Measurements from ENCODE around the gene PUSL1. TPM values are rescaled to one million over a fixed set of nuclear protein-coding genes. Genes with fewer than 3 reads are reported as not detected.

Gene PUSL1
- total RNA-seq, 1 donor from 2014 or later: 46.5 TPM

DNA sequence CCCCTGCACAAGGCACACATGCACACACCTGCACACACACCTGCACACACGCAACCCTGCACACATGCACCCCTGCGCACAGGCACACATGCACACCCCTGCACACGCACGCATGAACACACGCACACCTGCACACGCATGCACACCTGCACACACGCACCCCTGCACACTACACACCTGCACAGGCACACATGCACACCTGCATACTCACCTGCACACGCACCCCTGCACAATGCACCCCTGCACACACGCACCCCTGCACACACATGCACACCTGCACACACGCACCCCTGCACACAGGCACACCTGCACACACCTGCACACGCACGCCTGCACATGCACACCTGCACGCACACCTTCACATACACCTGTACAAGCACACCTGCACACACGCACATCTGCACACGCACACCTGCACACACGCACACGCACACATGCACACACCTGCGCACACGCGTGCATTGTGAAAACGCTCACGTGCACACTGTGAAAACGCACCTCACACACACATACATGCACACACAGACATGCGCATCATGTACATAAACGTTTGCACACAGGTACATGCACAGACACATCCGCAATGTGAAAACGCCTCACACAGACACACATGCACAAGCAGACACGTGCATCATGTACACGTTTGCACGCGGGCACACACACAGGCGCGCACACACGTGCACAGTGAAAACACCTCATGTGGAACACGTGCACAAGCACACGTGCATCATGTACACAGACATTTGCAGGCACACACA, 32.6 kb downstream of the PUSL1 start:
- TF ChIP-seq, protein P1, sequence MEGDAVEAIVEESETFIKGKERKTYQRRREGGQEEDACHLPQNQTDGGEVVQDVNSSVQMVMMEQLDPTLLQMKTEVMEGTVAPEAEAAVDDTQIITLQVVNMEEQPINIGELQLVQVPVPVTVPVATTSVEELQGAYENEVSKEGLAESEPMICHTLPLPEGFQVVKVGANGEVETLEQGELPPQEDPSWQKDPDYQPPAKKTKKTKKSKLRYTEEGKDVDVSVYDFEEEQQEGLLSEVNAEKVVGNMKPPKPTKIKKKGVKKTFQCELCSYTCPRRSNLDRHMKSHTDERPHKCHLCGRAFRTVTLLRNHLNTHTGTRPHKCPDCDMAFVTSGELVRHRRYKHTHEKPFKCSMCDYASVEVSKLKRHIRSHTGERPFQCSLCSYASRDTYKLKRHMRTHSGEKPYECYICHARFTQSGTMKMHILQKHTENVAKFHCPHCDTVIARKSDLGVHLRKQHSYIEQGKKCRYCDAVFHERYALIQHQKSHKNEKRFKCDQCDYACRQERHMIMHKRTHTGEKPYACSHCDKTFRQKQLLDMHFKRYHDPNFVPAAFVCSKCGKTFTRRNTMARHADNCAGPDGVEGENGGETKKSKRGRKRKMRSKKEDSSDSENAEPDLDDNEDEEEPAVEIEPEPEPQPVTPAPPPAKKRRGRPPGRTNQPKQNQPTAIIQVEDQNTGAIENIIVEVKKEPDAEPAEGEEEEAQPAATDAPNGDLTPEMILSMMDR (conservative IDR thresholded peaks at IDR 0.05; ENCODE audit: low read depth, low read length): no peak
- DNase-seq (ENCODE audit: low read depth): no peak

DNA sequence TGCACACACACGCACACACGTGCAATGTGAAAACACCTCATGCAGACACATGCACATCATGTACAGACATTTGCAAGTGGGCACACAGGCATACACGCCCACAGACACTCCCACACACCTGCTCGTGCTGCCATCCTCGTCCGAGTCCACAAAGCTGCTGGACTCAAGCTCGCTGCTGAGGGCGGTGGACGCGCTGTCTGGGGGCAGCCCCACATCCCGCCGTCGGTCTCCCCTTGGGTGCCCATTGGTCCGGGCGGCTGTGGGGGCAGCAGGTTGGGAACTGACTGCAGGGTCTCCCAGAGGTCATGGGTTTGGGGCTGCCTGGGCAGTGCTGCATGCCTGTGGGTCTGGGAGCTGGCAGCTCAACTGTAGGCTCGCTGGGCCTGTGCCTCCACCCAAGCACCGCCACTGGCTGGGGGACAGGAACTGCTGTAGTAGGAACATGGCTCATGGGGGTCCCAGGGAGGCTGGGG, 33.2 kb downstream of the PUSL1 start:
- TF ChIP-seq, protein P1 (conservative IDR thresholded peaks at IDR 0.05; ENCODE audit: low read depth, low read length): no peak
- no peak for DNase-seq (ENCODE audit: low read depth)
- no peak overlapping the region for H3K4me3 ChIP-seq (ENCODE audit: low read depth, low read length)

More for the DNA sequence above, 32.6 kb downstream of the PUSL1 start:
- H3K4me3 ChIP-seq (ENCODE audit: low read depth, low read length): no peak overlapping the region

DNA sequence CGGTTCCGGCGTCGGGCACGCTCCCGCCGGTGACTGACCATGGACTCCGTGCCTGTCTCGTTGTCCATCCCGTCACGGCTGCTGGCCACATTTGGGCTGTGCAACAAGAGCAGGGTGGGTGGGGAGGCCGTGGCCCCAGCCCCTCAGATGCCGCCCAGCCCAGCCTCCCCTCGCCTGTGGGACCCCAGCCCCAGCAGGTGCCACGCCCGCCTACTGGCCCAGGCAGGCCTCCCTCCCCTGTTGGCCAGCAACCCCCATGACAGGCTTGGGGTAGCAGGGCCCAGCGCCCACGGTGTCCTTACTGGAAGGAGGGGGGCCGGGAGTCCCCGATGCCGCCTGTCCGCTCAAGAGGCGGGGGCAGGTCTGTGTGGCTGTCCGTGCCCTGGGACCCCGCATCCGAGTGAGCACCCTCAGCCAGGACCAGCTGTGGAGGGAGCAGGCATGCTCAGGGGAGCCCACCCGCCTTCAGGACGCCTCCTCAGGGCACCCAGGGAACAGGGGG, 33.7 kb downstream of the PUSL1 start:
- no peak overlapping the region for H3K4me3 ChIP-seq (ENCODE audit: low read depth, low read length)
- DNase-seq (ENCODE audit: low read depth): no peak
- TF ChIP-seq, protein P1 (conservative IDR thresholded peaks at IDR 0.05; ENCODE audit: low read depth, low read length): no peak

DNA sequence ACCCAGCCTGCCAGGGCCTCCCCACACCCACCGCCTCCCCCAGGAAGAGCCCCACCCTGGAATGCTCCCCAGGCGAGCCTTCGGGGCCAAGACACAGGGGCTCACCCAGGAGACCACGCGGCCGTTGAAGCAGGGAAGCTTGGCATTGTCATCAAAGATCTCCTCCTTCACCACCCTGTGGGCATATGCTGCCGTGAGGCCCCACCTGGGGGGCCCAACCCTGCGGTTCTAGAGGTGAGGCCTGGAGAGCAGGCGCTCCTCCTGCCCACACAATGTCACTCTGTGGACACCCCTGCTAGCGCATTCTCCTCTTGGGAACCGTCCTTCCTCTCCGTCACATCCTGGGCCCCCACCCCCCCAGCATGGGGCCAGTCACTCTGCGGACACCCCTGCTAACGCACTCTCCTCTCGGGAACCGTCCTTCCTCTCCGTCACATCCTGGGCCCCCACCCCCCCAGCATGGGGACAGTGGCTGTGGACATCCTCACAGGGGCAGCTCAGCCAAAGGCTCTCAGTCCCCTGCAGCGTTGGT, 34.3 kb downstream of the PUSL1 start:
- DNase-seq (ENCODE audit: low read depth): no peak
- TF ChIP-seq, protein P1 (conservative IDR thresholded peaks at IDR 0.05; ENCODE audit: low read depth, low read length): no peak
- H3K4me3 ChIP-seq (ENCODE audit: low read depth, low read length): no peak overlapping the region

DNA sequence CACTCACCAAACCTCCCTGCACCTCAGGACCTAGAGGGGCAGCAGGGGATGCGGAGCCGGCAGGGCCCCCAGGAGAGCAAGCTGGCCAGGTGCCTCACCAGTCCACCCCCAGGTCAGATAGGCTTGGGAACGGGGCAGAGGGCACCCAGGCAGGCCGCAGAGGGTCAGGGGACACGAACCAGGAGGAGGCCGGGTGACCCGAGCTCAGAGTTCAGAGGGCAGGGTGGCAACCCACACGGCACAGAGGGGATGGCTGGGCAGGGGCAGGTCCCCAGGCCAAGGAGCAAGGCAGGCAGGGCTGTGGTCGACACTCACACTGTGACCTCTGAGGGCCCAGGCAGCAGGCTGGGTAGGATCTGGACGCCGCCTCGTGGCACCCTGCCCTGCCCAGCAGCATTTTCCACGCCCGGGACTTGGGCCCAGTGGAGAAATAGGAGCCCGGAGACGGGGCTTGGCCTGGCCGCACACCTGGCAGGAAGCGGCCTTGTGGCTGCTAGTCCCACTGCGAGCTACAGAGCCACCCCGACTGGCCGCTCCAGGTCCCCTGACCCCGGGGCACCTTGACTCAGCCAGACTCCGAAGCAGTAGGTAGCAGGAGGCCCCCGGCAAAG, 35.5 kb downstream of the PUSL1 start:
- no peak for DNase-seq (ENCODE audit: low read depth)
- H3K4me3 ChIP-seq (ENCODE audit: low read depth, low read length): no peak overlapping the region
- TF ChIP-seq, protein P1 (conservative IDR thresholded peaks at IDR 0.05; ENCODE audit: low read depth, low read length): no peak

DNA sequence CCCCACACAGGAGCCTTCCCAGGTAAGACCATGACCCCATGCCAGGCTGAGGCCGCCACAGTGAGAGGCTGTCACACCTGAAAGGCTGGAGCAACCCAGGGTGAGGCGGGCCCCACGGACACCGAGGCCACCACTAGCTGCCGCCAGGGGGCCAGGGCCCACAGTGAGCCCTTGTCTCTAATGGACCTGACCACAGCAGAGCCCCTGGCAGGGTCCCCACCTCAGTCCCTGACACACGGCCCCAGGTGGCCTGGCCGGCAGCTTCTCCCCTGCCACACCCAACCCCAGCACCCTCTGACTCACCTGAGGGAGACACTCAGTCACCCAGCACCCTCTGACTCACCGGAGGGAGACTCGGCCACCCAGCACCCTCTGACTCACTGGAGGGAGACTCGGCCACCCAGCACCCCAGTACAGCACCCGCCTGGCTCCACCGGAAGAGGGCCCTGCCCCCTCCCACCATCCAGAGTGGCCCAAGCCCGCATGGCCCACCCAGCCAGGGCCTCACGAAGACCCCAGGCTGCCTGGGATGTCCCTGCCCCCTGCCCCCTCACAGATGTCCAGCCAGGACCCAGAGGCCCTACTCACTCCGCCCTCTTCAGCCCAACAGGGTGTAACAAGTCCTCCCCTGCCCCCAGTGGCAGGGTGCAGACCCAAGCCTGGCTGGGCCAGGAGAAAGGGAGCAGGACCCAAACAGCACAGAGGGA, 36.4 kb downstream of the PUSL1 start:
- peak overlapping the region; percentile 26 for H3K4me3 ChIP-seq (ENCODE audit: low read depth, low read length)
- DNase-seq (ENCODE audit: low read depth): peak; percentile 35
- TF ChIP-seq, protein P1 (conservative IDR thresholded peaks at IDR 0.05; ENCODE audit: low read depth, low read length): peak; percentile 51

Data from epithelial cell of proximal tubule (primary cell).